Body of pancreas (tissue), 4 donors: Measurements from ENCODE around the gene HNRNPC. TPM values are rescaled to one million over a fixed set of nuclear protein-coding genes. Genes with fewer than 3 reads are reported as not detected.
A peak's percentile ranks its signal among the peaks of the same experiment; 100 is the strongest.

ENCODE experiments used
- ATAC-seq: fragments of 150-250 bp; one replicate; pipeline ENCODE4 v1.9.1; 2016
- DNase-seq, 4 donors: peaks; one replicate each; pipeline ENCODE4 v3.0.0-alpha.2; 2019
- H3K27ac ChIP-seq, 4 donors: fragments of 200-600 bp; sonication (generic); 1 replicate in 3 of 4; 2 replicates in 1 of 4; pipeline versions ENCODE4 v1.5.1 to v1.6.1; 2016 to 2019; ENCODE audit warnings: mild to moderate bottlenecking in 1 of 4, mixed read lengths in 1 of 4, moderate library complexity in 1 of 4
- H3K27me3 ChIP-seq, 2 donors: fragments of 200-600 bp; sonication (generic); one replicate each; pipeline ENCODE4 v1.6.0; 2016; ENCODE audit warnings: mild to moderate bottlenecking in 1 of 2
- H3K36me3 ChIP-seq, 2 donors: fragments of 200-600 bp; sonication (generic); replicated peaks in 1 of 2; 2 replicates each; pipeline ENCODE4 v1.5.1; 2016; ENCODE audit warnings: low read depth in 2 of 2; ENCODE audit not compliant: insufficient read depth in 1 of 2
- H3K4me1 ChIP-seq: fragments of 200-600 bp; sonication (generic); one replicate; pipeline ENCODE4 v1.6.0; 2016
- H3K4me3 ChIP-seq, 2 donors: fragments of 200-600 bp; sonication (generic); 1 replicate in 1 of 2; 2 replicates in 1 of 2; pipeline ENCODE4 v1.5.1; 2016 to 2019
- H3K9me3 ChIP-seq, 3 donors: fragments of 200-600 bp; sonication (generic); 1 replicate in 2 of 3; 2 replicates in 1 of 3; pipeline ENCODE4 v1.5.1; 2016
- POLR2A ChIP-seq, 3 donors: fragments of 450-650 bp; IDR thresholded peaks; one replicate each; pipeline ENCODE4 v1.6.1; 2016; ENCODE audit warnings: antibody characterized with exemption in 3 of 3, mild to moderate bottlenecking in 2 of 3
- WGBS, 2 donors: methylation state at CpG; one replicate each; pipeline ENCODE4 v1.1.5; 2017; 5-methylcytosine and 5-hydroxymethylcytosine counted together
- intact Hi-C: fragments of 100-400 bp; cut with DNase I; formaldehyde crosslinking; loops from one replicate; pipeline ENCODE4 v1.15.1; 2023
- total RNA-seq, 2 donors: library from RNA; depleted of rRNA; stranded (reverse); fragments of >200 nt; gene quantifications; one replicate each; pipeline ENCODE4 v1.1.0, GENCODE V29; 2016
- TF ChIP-seq, protein P1 (sequence below), 7 experiments: fragments of 450-650 bp in 4 of 7; fragments of 200-600 bp in 3 of 7; sonication (generic) in 3 of 7; IDR thresholded peaks; one replicate each; pipeline ENCODE4 v1.5.1; 2016 to 2019; ENCODE audit warnings: antibody characterized with exemption in 7 of 7

HNRNPC gene
- total RNA-seq, 2 donors from 2014 or later, result 245 to 251 TPM

DNA sequence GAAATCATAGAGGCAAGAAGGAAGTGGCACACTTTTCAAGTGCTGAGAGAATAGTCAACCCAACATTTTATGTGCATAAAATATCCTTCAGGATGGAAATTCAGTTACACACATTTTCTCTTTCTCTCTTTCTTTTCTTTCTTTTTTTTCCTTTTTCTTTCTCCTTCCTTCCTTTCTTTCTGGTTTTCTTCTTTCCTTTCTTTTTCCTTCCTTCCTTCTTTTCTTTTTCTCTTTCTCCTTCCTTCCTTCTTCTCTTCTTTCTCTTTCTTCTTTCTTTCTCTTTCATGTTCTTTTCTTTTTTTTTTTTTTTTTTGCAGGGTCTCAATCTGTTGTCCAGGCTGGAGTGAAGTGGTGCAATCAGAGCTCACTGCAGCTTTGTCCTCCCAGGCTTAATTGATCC, 74.6 kb downstream of the HNRNPC start:
- intact Hi-C loops, result no loop called here
- no peak for TF ChIP-seq POLR2A (IDR thresholded peaks at IDR 0.05)
- TF ChIP-seq, protein P1, sequence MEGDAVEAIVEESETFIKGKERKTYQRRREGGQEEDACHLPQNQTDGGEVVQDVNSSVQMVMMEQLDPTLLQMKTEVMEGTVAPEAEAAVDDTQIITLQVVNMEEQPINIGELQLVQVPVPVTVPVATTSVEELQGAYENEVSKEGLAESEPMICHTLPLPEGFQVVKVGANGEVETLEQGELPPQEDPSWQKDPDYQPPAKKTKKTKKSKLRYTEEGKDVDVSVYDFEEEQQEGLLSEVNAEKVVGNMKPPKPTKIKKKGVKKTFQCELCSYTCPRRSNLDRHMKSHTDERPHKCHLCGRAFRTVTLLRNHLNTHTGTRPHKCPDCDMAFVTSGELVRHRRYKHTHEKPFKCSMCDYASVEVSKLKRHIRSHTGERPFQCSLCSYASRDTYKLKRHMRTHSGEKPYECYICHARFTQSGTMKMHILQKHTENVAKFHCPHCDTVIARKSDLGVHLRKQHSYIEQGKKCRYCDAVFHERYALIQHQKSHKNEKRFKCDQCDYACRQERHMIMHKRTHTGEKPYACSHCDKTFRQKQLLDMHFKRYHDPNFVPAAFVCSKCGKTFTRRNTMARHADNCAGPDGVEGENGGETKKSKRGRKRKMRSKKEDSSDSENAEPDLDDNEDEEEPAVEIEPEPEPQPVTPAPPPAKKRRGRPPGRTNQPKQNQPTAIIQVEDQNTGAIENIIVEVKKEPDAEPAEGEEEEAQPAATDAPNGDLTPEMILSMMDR (IDR thresholded peaks at IDR 0.05), result no peak

DNA sequence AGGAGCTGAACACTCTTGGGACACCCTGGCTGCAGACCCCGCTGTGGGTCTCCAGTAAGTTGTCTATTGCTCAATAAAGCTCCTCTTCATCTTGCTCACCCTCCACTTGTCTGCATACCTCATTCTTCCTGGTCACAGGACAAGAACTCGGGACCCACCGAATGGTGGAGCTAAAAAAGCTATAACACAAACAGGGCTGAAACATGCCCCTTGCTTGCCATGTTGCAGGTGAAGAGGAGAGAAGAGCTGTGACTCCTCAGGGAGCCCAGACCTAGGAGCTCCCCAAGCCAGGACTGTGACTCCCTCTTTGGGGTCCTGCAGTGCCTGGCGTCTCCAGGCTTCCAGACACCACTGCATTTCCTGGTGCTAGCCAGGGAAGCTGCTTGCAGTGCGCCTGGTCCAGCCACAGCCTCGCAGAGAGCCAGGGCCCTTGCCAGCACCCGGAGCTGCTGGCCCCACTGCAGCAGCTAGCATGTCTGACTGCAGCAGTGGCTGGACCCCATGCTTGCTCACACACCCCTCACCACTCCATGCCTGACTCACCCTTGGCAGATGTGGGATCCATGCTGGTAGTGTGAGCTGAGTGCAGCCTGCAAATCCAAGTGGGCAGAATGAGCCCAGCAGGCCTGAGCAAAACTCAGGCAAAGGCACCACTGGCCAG, 76.2 kb downstream of the HNRNPC start:
- intact Hi-C loops, result no loop called here
- 83 to 87% methylated on average over 4 to 6 of the region's 7 CpGs for WGBS, 2 donors
- TF ChIP-seq, protein P1 (IDR thresholded peaks at IDR 0.05), result no peak
- TF ChIP-seq POLR2A (IDR thresholded peaks at IDR 0.05), result no peak
- peaks cover 7% of the 10 kb centered on the region for H3K4me1 ChIP-seq
- no peaks in the 10 kb centered on the region for H3K36me3 ChIP-seq
- no peaks in the 10 kb centered on the region for H3K9me3 ChIP-seq
- ATAC-seq (no peak), DNase-seq (no peak)
- no peak overlapping the region for H3K27ac ChIP-seq
- H3K4me3 ChIP-seq, result no peak overlapping the region
- no peaks in the 10 kb centered on the region for H3K27me3 ChIP-seq

More for the DNA sequence above, 74.6 kb downstream of the HNRNPC start:
- no peak overlapping the region for H3K27ac ChIP-seq
- no peaks in the 10 kb centered on the region for H3K9me3 ChIP-seq
- H3K4me3 ChIP-seq, result no peak overlapping the region
- no peaks in the 10 kb centered on the region for H3K36me3 ChIP-seq
- ATAC-seq (no peak), DNase-seq (no peak)
- peaks cover 7% of the 10 kb centered on the region for H3K4me1 ChIP-seq
- H3K27me3 ChIP-seq, result no peaks in the 10 kb centered on the region

DNA sequence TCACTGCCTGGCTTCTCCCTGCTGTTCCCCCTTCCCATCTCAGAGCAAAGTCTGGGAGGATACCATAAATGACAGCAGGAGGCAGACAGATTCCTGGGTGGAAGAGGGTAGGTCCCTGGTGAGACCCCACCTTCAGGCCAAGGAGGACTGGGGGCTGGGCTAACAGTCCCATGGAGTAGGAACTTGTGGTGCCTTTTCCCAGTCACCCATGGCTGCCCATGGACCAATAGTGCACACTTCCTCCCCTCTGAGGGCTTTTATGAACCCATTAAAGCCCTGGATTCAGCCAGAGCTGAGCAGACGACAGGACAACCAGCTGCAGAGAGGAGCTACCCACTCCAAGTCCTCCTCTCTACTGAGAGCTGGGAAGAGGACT, 76.8 kb downstream of the HNRNPC start:
- Histone ChIP-seq H3K27ac (no peak overlapping the region), H3K9me3 (no peaks in the 10 kb centered on the region), H3K4me1 (peaks cover 7% of the 10 kb centered on the region), H3K27me3 (no peaks in the 10 kb centered on the region), H3K36me3 (no peaks in the 10 kb centered on the region), H3K4me3 (no peak overlapping the region)
- WGBS, 2 donors, result 27% methylated on average over 1 of the region's 1 CpG; no CpG with 5 or more reads in 1 of the 2 donors
- ATAC-seq, result no peak
- intact Hi-C loops, result no loop called here
- no peak for DNase-seq
- TF ChIP-seq, protein P1 (IDR thresholded peaks at IDR 0.05), result no peak
- TF ChIP-seq POLR2A (IDR thresholded peaks at IDR 0.05), result no peak

DNA sequence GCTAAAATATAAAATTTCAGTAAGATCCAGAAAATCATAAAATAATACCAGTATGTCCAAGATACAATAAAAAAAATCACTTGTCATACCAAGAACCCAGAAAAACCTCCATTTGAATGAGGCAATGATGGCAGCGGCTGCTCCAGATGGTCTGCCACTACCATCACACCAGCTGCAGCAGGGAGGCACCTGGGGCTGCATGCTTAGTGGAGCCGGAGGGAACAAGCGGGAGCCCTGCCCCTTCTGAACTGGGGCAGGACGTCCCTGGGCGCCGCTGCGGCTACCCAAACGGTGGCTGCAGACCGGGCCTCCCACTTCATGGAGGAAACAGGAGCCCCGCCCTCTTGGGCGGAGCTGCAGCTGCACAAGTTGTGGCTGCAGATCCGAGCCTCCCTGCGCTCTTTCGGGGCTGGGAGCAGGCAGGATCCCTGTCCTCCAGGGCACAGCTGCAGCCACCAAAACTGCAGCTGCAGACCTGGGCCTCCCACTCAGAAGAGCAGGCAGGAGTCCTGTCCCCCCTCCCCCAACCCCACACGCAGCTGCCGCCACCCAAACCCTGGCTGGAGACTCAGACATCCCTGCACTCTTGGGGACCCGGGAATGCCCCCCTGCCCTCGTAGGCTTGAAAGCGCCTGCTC, 77.3 kb downstream of the HNRNPC start:
- peak; percentile 61 to 85 (median 75) for DNase-seq
- Histone ChIP-seq H3K4me1 (peaks cover 7% of the 10 kb centered on the region), H3K36me3 (no peaks in the 10 kb centered on the region), H3K27ac (no peak overlapping the region), H3K9me3 (no peaks in the 10 kb centered on the region), H3K27me3 (no peaks in the 10 kb centered on the region), H3K4me3 (no peak overlapping the region)
- peak; percentile 72 for ATAC-seq
- intact Hi-C loops, result no loop called here
- TF ChIP-seq POLR2A (IDR thresholded peaks at IDR 0.05), result no peak
- TF ChIP-seq, protein P1 (IDR thresholded peaks at IDR 0.05), result no peak
- 12 to 42% methylated on average over 3 to 19 of the region's 19 CpGs for WGBS, 2 donors
